GM18520 (cell line): ENCODE data around the gene MBNL2.

ENCODE experiments used
- ATAC-seq: cut with Tn5 transposase; IDR thresholded peaks from one replicate; pipeline ENCODE4 v1.9.1; 2021; ENCODE audit not compliant: unreplicated experiment

The MBNL2 gene

DNA sequence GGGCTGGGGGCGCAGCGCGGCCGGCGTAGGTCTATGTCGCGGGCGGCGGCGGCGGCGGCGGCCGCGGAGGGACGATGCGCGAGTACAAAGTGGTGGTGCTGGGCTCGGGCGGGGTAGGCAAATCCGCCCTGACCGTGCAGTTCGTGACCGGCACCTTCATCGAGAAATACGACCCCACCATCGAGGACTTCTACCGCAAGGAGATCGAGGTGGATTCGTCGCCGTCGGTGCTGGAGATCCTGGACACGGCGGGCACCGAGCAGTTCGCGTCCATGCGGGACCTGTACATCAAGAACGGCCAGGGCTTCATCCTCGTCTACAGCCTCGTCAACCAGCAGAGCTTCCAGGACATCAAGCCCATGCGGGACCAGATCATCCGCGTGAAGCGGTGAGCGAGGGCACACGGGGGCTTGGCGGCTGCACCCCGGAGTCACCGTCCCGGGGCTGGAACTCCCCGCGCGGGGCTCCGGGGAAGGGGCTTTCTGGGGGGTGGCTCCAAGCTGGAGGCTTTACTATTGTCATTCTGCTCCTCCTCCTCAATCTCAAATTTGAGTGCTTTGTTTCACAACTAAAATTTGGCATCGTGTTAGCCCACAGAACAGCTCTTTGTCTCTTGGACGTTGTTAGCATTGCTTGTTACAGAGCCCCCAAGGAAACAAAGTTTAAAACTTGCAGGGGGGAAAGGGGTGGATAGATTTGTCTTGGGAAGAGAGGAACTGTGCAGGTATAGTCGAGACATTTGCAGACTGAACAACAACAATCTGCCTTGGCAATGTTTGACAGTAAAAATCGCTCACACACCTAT lies 212.5 kb downstream of the MBNL2 start:
- ATAC-seq, result no peak

GRCh38 chr13:97435323-97435722 lies 213.2 kb downstream of the MBNL2 start:
- no peak for ATAC-seq

GRCh38 chr13:97435794-97436193 lies 213.7 kb downstream of the MBNL2 start:
- ATAC-seq, result no peak

DNA sequence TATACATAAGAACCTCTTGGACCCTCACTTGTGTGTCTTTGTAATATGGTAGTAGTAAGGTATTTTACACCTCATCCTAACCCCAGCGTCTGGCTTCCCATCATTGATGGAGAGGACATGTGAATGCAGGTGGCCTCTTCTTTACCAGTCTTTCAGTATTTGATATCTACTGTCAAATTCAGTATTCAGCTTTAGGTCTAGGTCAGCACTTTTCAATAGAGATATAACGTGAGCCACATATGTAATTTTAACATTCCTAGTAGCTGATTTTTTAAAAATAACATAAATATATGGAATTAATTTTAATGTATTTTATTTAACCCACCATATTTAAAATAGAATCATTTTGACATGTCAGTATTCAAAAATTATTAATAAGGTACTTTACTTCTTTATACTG lies 214.7 kb downstream of the MBNL2 start:
- no peak for ATAC-seq

- ATAC-seq, result no peak
Measured at GRCh38 chr13:97437729-97438128, 215.6 kb downstream of the MBNL2 start.

DNA sequence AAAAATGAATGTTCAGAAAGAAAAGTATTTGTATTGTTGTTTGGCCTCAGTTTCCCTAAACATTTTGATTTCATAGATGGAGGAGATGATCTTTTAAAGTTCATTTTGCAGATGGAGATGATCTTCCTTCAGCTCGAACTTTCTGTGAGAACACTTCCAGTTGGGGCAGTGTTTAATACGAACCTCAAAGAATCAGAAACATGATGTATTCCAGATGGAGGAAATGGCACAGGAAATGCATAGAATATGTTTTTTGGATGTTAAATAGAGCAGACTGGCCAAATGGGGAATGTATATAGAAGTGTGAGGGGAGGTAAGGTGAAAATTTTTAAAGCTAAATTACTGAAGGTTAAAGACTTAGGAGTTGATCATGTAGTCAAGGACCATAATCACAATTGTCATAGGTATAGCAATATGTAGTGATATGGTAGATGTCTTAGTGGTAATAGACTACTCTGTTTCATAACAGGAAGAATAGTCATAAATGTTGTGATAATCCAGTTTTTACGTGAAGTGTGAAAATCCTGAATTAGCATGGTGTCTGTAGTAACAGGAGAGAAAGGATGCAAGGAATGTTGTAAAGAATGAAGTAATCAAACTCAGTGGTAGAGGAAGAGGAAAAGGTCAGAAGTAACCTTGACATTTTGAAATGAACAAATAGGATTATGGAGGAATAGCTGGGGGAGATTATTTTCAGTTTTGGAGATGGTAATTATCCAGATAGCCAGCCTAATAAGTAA lies 216.9 kb downstream of the MBNL2 start:
- ATAC-seq, result no peak

GRCh38 chr13:97440598-97441170 lies 218.6 kb downstream of the MBNL2 start:
- no peak for ATAC-seq

DNA sequence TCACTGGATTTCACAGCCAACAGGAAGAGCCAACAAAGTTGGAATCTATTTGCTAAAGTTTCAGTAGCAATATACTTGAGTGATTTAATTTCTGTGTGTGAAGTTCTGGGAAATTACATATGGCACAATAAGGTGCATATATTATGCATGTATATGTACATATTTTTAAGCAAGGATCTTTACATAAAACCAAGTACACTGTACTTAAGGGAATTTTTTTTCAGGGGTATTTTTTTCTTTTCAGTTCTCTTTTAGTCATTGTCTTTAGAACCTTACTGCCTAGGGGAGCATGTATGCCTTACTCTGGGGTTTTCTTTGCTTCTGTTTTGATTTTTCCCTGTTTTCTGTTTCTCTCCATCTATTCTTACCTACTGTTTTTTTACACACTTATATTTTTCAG lies 219.2 kb downstream of the MBNL2 start:
- ATAC-seq, result peak; percentile 50
